K562 (cell line): Measurements from ENCODE around the gene PRICKLE3. TPM values are rescaled to one million over a fixed set of nuclear protein-coding genes. Genes with fewer than 3 reads are reported as not detected.

Experiments used
- EGR1 ChIP-seq: fragments of 450-650 bp; conservative IDR thresholded peaks from 2 replicates; pipeline ENCODE4 v1.6.1; 2017; ENCODE audit warnings: mild to moderate bottlenecking
- EHMT2 ChIP-seq: fragments of 450-650 bp; IDR thresholded peaks from 2 replicates; pipeline ENCODE4 v1.6.1; 2018; ENCODE audit warnings: antibody characterized with exemption
- FOXK2 ChIP-seq, 2 experiments: fragments of 450-650 bp; IDR thresholded peaks in 1 of 2; conservative IDR thresholded peaks in 1 of 2; 2 replicates each; pipeline ENCODE4 v1.6.1; 2016; ENCODE audit warnings: low read depth in 2 of 2, mild to moderate bottlenecking in 1 of 2
- GABPB2 ChIP-seq: fragments of 250-450 bp; sonication (Bioruptor Pico); conservative IDR thresholded peaks from 2 replicates; pipeline ENCODE4 v1.5.1; 2021; ENCODE audit warnings: mild to moderate bottlenecking
- HLTF ChIP-seq: fragments of 450-650 bp; IDR thresholded peaks from 2 replicates; pipeline ENCODE4 v1.6.1; 2016
- NONO ChIP-seq, 2 experiments: fragments of 200-400 bp in 1 of 2; fragments of 450-650 bp in 1 of 2; formaldehyde crosslinking in 1 of 2; IDR thresholded peaks; 2 replicates each; pipeline ENCODE4 v1.6.1; 2017; ENCODE audit warnings: low read depth in 2 of 2, mild to moderate bottlenecking in 2 of 2, moderate library complexity in 2 of 2, low read length in 1 of 2
- PHF21A ChIP-seq: fragments of 450-650 bp; IDR thresholded peaks from 2 replicates; pipeline ENCODE4 v1.6.1; 2017; ENCODE audit warnings: low read depth, borderline replicate concordance
- RFX7 ChIP-seq: fragments of 250-450 bp; sonication (Bioruptor Pico); IDR thresholded peaks from 2 replicates; pipeline ENCODE4 v1.5.1; 2021; ENCODE audit warnings: mild to moderate bottlenecking
- SIN3B ChIP-seq: fragments of 450-650 bp; IDR thresholded peaks from 2 replicates; pipeline ENCODE4 v1.6.1; 2017; ENCODE audit warnings: low read depth, mild to moderate bottlenecking, moderate library complexity
- SMARCA5 ChIP-seq: fragments of 450-650 bp; IDR thresholded peaks from 2 replicates; pipeline ENCODE4 v1.6.1; 2016
- SMARCB1 ChIP-seq: IDR thresholded peaks from 2 replicates; pipeline ENCODE4 v1.6.1; 2011; ENCODE audit warnings: improper control_type of control experiment, low read depth; ENCODE audit not compliant: insufficient read length
- SOX6 ChIP-seq: fragments of 450-650 bp; IDR thresholded peaks from 2 replicates; pipeline ENCODE4 v1.6.1; 2014; ENCODE audit warnings: mild to moderate bottlenecking
- ZBED1 ChIP-seq: IDR thresholded peaks from 2 replicates; pipeline ENCODE4 v1.6.1; 2014
- ZBTB17 ChIP-seq: fragments of 450-650 bp; formaldehyde crosslinking; IDR thresholded peaks from 2 replicates; pipeline ENCODE4 v1.4.0; 2020; ENCODE audit warnings: mild to moderate bottlenecking
- ZNF316 ChIP-seq: fragments of 450-650 bp; IDR thresholded peaks from 2 replicates; pipeline ENCODE4 v1.6.1; 2016
- ZNF445 ChIP-seq: fragments of 250-450 bp; sonication (Bioruptor Pico); IDR thresholded peaks from 2 replicates; pipeline ENCODE4 v1.4.0; 2020; ENCODE audit warnings: low read depth, mild to moderate bottlenecking, moderate library complexity
- polyA plus RNA-seq, 8 experiments: library from polyadenylated mRNA; depleted of rRNA in 4 of 8; stranded (reverse) in 5 of 8; unstranded in 3 of 8; fragments of >200 nt; fragmentation: Nextera tagmentation in 2 of 8; fragmentation: Illumina TruSeq in 1 of 8; extraction: Ambion mirVana in 2 of 8; extraction: Trizol in 1 of 8; gene quantifications; 2 replicates each; pipeline versions ENCODE4 v1.2.1 to v1.2.3, GENCODE V29; 2011 to 2014; ENCODE audit warnings: inconsistent platforms in 1 of 8, missing spikeins in 1 of 8
- total RNA-seq, 7 experiments: library from RNA; depleted of rRNA in 6 of 7; stranded (reverse); fragments of >200 nt in 6 of 7; fragmentation: Illumina TruSeq in 2 of 7; extraction: Trizol in 2 of 7; gene quantifications; 2 replicates each; pipeline versions ENCODE4 v1.2.1 to v1.2.3, GENCODE V29; 2011 to 2021; ENCODE audit warnings: low replicate concordance in 1 of 7
- TF ChIP-seq, protein P1 (sequence below): fragments of 450-650 bp; IDR thresholded peaks from 2 replicates; pipeline ENCODE4 v1.7.0; 2016; ENCODE audit warnings: borderline replicate concordance
- TF ChIP-seq, protein P2 (sequence below), 2 experiments: fragments of 250-450 bp in 1 of 2; fragments of 450-650 bp in 1 of 2; sonication (Bioruptor Pico) in 1 of 2; IDR thresholded peaks; 2 replicates each; pipeline versions ENCODE4 v1.6.1 to v1.8.0; 2016 to 2021; ENCODE audit warnings: mild to moderate bottlenecking in 2 of 2, moderate library complexity in 2 of 2, missing compliant biosample characterization in 1 of 2, missing genetic modification characterization in 1 of 2
- TF ChIP-seq, protein P3 (sequence below): fragments of 250-450 bp; sonication (Bioruptor Pico); IDR thresholded peaks from 2 replicates; pipeline ENCODE4 v1.5.1; 2021; ENCODE audit warnings: mild to moderate bottlenecking
- TF ChIP-seq, protein P4 (sequence below): fragments of 250-450 bp; sonication (Bioruptor Pico); IDR thresholded peaks from 2 replicates; pipeline ENCODE4 v1.4.0; 2020; ENCODE audit warnings: mild to moderate bottlenecking, moderate library complexity
- TF ChIP-seq, protein P5 (sequence below): fragments of 250-450 bp; sonication (Bioruptor Pico); IDR thresholded peaks from 2 replicates; pipeline ENCODE4 v1.9.0; 2021; ENCODE audit warnings: mild to moderate bottlenecking

PRICKLE3 gene
- total and polyA plus RNA-seq, 9 of the 15 experiments (the other 6 are each of a cell fraction or from before 2014, with no cell fraction given): 1.1 to 44.3 (median 14.0) TPM

DNA sequence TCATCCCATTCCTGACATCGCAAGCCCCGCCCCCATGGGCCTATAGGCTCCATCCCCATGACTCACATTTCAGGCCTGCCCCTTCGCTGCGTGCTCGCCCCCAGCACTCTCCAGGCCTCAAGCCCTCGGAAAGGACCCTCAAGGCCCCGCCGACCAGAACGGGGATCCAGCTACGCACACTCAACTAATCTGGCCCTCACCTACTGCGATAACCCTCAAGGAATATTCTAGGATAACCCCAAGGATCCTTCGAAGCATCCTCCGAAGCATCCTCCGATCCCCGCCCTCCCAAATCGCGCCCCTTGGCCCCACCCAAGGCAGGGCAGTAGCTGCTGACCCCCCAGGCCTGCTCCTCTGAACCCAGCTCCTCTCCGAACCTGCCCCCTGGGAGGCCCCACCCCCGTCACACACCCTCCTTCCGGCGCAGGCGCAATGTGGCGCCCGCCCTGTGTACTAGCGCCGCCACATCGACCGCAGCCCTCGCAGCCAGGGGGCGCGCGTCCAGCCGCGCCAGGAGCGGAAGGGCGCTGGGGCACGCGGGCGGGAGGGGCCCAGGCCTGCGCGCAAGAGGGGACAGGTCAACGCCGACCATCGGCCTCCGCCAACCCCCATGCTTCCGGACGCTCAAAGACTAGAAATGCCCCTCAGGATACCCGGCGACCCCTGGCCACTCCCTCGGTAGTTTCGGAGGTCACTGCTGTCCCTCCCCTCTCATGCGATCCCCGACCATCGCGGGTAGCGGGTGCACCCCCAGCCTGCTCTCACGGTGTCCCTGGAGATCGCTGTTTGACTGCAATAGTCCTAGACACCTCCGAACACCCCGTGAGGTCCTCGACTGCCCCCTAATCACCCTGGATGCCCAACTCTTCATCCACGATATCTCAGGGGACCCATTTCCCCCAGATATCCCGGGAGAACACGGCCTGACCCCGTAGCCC is 30.0 kb downstream of the PRICKLE3 start (continued):
- TF ChIP-seq HLTF (no peak), ZNF445 (no peak), GABPB2 (no peak), ZNF316 (no peak), SIN3B (no peak; the same call in 1 of the 2 replicates), FOXK2 (conservative IDR thresholded peaks at IDR 0.05 in 1 of 2, IDR thresholded peaks at IDR 0.05 in 1 of 2; ENCODE audit: low read depth in 2 of 2) (peak; percentile 52 to 63; a peak in 2 of 4 replicates), SMARCA5 (peak; percentile 79; the same call in 1 of the 2 replicates), SOX6 (no peak), EGR1 (peak; percentile 2; the same call in 1 of the 2 replicates), EHMT2 (no peak), PHF21A (no peak), NONO (IDR thresholded peaks at IDR 0.05; ENCODE audit: low read depth in 2 of 2, low read length in 1 of 2) (no peak), ZBED1 (no peak), ZBTB17 (no peak), RFX7 (CRISPR knock-in tag) (no peak), SMARCB1 (no peak)
- TF ChIP-seq, protein P1, sequence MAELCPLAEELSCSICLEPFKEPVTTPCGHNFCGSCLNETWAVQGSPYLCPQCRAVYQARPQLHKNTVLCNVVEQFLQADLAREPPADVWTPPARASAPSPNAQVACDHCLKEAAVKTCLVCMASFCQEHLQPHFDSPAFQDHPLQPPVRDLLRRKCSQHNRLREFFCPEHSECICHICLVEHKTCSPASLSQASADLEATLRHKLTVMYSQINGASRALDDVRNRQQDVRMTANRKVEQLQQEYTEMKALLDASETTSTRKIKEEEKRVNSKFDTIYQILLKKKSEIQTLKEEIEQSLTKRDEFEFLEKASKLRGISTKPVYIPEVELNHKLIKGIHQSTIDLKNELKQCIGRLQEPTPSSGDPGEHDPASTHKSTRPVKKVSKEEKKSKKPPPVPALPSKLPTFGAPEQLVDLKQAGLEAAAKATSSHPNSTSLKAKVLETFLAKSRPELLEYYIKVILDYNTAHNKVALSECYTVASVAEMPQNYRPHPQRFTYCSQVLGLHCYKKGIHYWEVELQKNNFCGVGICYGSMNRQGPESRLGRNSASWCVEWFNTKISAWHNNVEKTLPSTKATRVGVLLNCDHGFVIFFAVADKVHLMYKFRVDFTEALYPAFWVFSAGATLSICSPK: no peak
- TF ChIP-seq, protein P2, sequence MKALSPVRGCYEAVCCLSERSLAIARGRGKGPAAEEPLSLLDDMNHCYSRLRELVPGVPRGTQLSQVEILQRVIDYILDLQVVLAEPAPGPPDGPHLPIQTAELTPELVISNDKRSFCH (CRISPR knock-in tag; IDR thresholded peaks at IDR 0.05): no peak
- TF ChIP-seq, protein P2 (tag; IDR thresholded peaks at IDR 0.05): no peak
- TF ChIP-seq, protein P3, sequence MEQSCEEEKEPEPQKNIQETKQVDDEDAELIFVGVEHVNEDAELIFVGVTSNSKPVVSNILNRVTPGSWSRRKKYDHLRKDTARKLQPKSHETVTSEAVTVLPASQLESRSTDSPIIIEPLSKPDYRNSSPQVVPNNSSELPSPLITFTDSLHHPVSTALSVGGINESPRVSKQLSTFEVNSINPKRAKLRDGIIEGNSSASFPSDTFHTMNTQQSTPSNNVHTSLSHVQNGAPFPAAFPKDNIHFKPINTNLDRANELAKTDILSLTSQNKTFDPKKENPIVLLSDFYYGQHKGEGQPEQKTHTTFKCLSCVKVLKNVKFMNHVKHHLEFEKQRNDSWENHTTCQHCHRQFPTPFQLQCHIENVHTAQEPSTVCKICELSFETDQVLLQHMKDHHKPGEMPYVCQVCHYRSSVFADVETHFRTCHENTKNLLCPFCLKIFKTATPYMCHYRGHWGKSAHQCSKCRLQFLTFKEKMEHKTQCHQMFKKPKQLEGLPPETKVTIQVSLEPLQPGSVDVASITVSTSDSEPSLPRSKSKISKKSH: no peak
- TF ChIP-seq, protein P4, sequence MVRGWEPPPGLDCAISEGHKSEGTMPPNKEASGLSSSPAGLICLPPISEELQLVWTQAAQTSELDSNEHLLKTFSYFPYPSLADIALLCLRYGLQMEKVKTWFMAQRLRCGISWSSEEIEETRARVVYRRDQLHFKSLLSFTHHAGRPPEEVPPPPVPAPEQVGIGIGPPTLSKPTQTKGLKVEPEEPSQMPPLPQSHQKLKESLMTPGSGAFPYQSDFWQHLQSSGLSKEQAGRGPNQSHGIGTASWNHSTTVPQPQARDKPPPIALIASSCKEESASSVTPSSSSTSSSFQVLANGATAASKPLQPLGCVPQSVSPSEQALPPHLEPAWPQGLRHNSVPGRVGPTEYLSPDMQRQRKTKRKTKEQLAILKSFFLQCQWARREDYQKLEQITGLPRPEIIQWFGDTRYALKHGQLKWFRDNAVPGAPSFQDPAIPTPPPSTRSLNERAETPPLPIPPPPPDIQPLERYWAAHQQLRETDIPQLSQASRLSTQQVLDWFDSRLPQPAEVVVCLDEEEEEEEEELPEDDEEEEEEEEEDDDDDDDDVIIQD (CRISPR knock-in tag): no peak
- TF ChIP-seq, protein P5, sequence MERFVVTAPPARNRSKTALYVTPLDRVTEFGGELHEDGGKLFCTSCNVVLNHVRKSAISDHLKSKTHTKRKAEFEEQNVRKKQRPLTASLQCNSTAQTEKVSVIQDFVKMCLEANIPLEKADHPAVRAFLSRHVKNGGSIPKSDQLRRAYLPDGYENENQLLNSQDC (CRISPR knock-in tag): no peak
